Skeletal muscle tissue (tissue), 4 donors: Measurements from ENCODE around the gene AZU1. TPM values are rescaled to one million over a fixed set of nuclear protein-coding genes. Genes with fewer than 3 reads are reported as not detected.

ENCODE experiments used
- H3K27ac ChIP-seq: one replicate; pipeline ENCODE4 v1.7.0; 2013; ENCODE audit warnings: mild to moderate bottlenecking, low read depth, low read length, inconsistent platforms
- H3K27me3 ChIP-seq, 3 donors: one replicate each; pipeline ENCODE4 v1.7.0; 2013; ENCODE audit warnings: low read length in 3 of 3; ENCODE audit not compliant: control insufficient read depth in 3 of 3, insufficient read depth in 3 of 3
- H3K36me3 ChIP-seq, 3 donors: one replicate each; pipeline ENCODE4 v1.7.0; 2013; ENCODE audit warnings: low read length in 3 of 3; ENCODE audit not compliant: control insufficient read depth in 3 of 3, insufficient read depth in 3 of 3
- H3K4me1 ChIP-seq, 3 donors: one replicate each; pipeline ENCODE4 v1.7.0; 2013; ENCODE audit warnings: low read length in 3 of 3, mild to moderate bottlenecking in 3 of 3; ENCODE audit not compliant: control insufficient read depth in 3 of 3, insufficient read depth in 3 of 3
- H3K4me3 ChIP-seq, 3 donors: one replicate each; pipeline ENCODE4 v1.7.0; 2013; ENCODE audit warnings: low read length in 3 of 3
- H3K9ac ChIP-seq, 3 donors: one replicate each; pipeline ENCODE4 v1.7.0; 2013; ENCODE audit warnings: low read length in 3 of 3, mild to moderate bottlenecking in 3 of 3, moderate library complexity in 2 of 3, low read depth in 1 of 3
- H3K9me3 ChIP-seq, 3 donors: one replicate each; pipeline ENCODE4 v1.7.0; 2013; ENCODE audit warnings: low read length in 3 of 3; ENCODE audit not compliant: control insufficient read depth in 3 of 3
- total RNA-seq: library from RNA; depleted of rRNA; stranded (reverse); fragments of >200 nt; gene quantifications from one replicate; pipeline ENCODE4 v1.2.3, GENCODE V29; 2014
- donor health status: Osteomylitis.

Gene AZU1
- total RNA-seq, 1 donor from 2014 or later, result 2.6 TPM

GRCh38 chr19:796692-797527 is 30.7 kb upstream of the AZU1 start, which contains the start of gene PTBP1:
TSS of gene PTBP1 (plus strand) at chr19:797452. CDS start at chr19:797498, 46 bp downstream.
- peaks cover 49 to 56% (median 54%) of the 10 kb centered on the region in 3 donors for H3K4me1 ChIP-seq
- no peaks in the 10 kb centered on the region for H3K27me3 ChIP-seq
- H3K9me3 ChIP-seq, result no peaks in the 10 kb centered on the region
- peak within 1 kb of the TSS; percentile 87 to 93 (median 90) for H3K4me3 ChIP-seq
- peak within 1 kb of the TSS; percentile 78 for H3K27ac ChIP-seq
- peaks cover 6 to 9% (median 6%) of the 10 kb centered on the region in 3 donors for H3K36me3 ChIP-seq
- H3K9ac ChIP-seq, result peak within 1 kb of the TSS; percentile 88 to 94 (median 91)

GRCh38 chr19:797528-798414 is 29.9 kb upstream of the AZU1 start:
- H3K4me3 ChIP-seq, result peak overlapping the region; percentile 74 to 93 (median 81)
- peak overlapping the region; percentile 81 to 88 (median 88) for H3K9ac ChIP-seq
- peaks cover 57 to 65% (median 57%) of the 10 kb centered on the region in 3 donors for H3K4me1 ChIP-seq
- H3K27ac ChIP-seq, result peak overlapping the region; percentile 77
- peaks cover 6 to 9% (median 6%) of the 10 kb centered on the region in 3 donors for H3K36me3 ChIP-seq
- H3K27me3 ChIP-seq, result no peaks in the 10 kb centered on the region
- H3K9me3 ChIP-seq, result no peaks in the 10 kb centered on the region

- peak overlapping the region; percentile 77 for H3K27ac ChIP-seq
- H3K9ac ChIP-seq, result peak overlapping the region; percentile 81 to 88 (median 88)
- peaks cover 8 to 9% (median 9%) of the 10 kb centered on the region in 3 donors for H3K36me3 ChIP-seq
- H3K4me3 ChIP-seq, result peak overlapping the region; percentile 74 to 93 (median 81)
- no peaks in the 10 kb centered on the region for H3K27me3 ChIP-seq
- no peaks in the 10 kb centered on the region for H3K9me3 ChIP-seq
- H3K4me1 ChIP-seq, result peaks cover 64 to 72% (median 65%) of the 10 kb centered on the region in 3 donors
Observed at GRCh38 chr19:798415-799075, 29.1 kb upstream of the AZU1 start.

- H3K9me3 ChIP-seq, result no peaks in the 10 kb centered on the region
- no peaks in the 10 kb centered on the region for H3K27me3 ChIP-seq
- H3K4me3 ChIP-seq, result peak overlapping the region; percentile 74 to 93 (median 81)
- H3K27ac ChIP-seq, result peak overlapping the region; percentile 77
- H3K9ac ChIP-seq, result peak overlapping the region; percentile 81 to 88 (median 88)
- H3K4me1 ChIP-seq, result peaks cover 67 to 80% (median 68%) of the 10 kb centered on the region in 3 donors
- H3K36me3 ChIP-seq, result peaks cover 12 to 16% (median 16%) of the 10 kb centered on the region in 3 donors
Observed at GRCh38 chr19:799076-799881, 28.4 kb upstream of the AZU1 start.

GRCh38 chr19:800360-801029 is 27.1 kb upstream of the AZU1 start:
- Histone ChIP-seq H3K4me3 (peak overlapping the region; percentile 51 to 61 (median 59)), H3K4me1 (peaks cover 62 to 74% (median 64%) of the 10 kb centered on the region in 3 donors), H3K9me3 (no peaks in the 10 kb centered on the region), H3K36me3 (peaks cover 23 to 28% (median 28%) of the 10 kb centered on the region in 3 donors), H3K27ac (peak overlapping the region; percentile 44), H3K27me3 (no peaks in the 10 kb centered on the region), H3K9ac (peak overlapping the region; percentile 62 to 76 (median 70))

- H3K9ac ChIP-seq, result peak overlapping the region; percentile 50 to 76 (median 61)
- no peaks in the 10 kb centered on the region for H3K27me3 ChIP-seq
- no peaks in the 10 kb centered on the region for H3K9me3 ChIP-seq
- peaks cover 28 to 32% (median 30%) of the 10 kb centered on the region in 3 donors for H3K36me3 ChIP-seq
- H3K27ac ChIP-seq, result peak overlapping the region; percentile 62
- peak overlapping the region; percentile 56 to 61 (median 59) for H3K4me3 ChIP-seq
- H3K4me1 ChIP-seq, result peaks cover 55 to 66% (median 57%) of the 10 kb centered on the region in 3 donors
Observed at GRCh38 chr19:801030-801860, 26.4 kb upstream of the AZU1 start.

- Histone ChIP-seq H3K27ac (peak overlapping the region; percentile 62), H3K36me3 (peaks cover 35 to 38% (median 36%) of the 10 kb centered on the region in 3 donors), H3K4me1 (peaks cover 55 to 61% (median 56%) of the 10 kb centered on the region in 3 donors), H3K9me3 (no peaks in the 10 kb centered on the region), H3K9ac (peak overlapping the region; percentile 20 to 76 (median 50)), H3K27me3 (no peaks in the 10 kb centered on the region), H3K4me3 (peak overlapping the region; percentile 56 to 61 (median 59))
Observed at GRCh38 chr19:801861-802497, 25.7 kb upstream of the AZU1 start.
